K562 (cell line): ENCODE results near the gene NPDC1. TPM values are rescaled to one million over a fixed set of nuclear protein-coding genes. Genes with fewer than 3 reads are reported as not detected.

Source experiments
- BCOR ChIP-seq: fragments of 450-650 bp; IDR thresholded peaks from 2 replicates; pipeline ENCODE4 v1.6.1; 2016
- CREB3 ChIP-seq: fragments of 450-650 bp; conservative IDR thresholded peaks from 2 replicates; pipeline ENCODE4 v1.6.1; 2016; ENCODE audit warnings: missing genetic modification characterization, low read depth, mild to moderate bottlenecking, missing compliant biosample characterization, moderate library complexity
- CTBP1 ChIP-seq: fragments of 450-650 bp; IDR thresholded peaks from 2 replicates; pipeline ENCODE4 v1.6.1; 2016; ENCODE audit warnings: borderline replicate concordance
- ELF1 ChIP-seq: fragments of 200-800 bp; sonication (Bioruptor generic); IDR thresholded peaks from 2 replicates; pipeline ENCODE4 v1.6.1; 2016; ENCODE audit warnings: missing genetic modification characterization, missing compliant biosample characterization
- ID3 ChIP-seq, 2 experiments: fragments of 250-450 bp in 1 of 2; fragments of 450-650 bp in 1 of 2; sonication (Bioruptor Pico) in 1 of 2; IDR thresholded peaks; 2 replicates each; pipeline versions ENCODE4 v1.6.1 to v1.8.0; 2016 to 2021; ENCODE audit warnings: mild to moderate bottlenecking in 2 of 2, moderate library complexity in 2 of 2, missing compliant biosample characterization in 1 of 2, missing genetic modification characterization in 1 of 2
- MECOM ChIP-seq: fragments of 250-450 bp; sonication (Bioruptor Pico); IDR thresholded peaks from 2 replicates; pipeline ENCODE4 v1.8.0; 2022; ENCODE audit warnings: inconsistent platforms
- NRF1 ChIP-seq, 2 experiments: fragments of 450-650 bp; IDR thresholded peaks in 1 of 2; conservative IDR thresholded peaks in 1 of 2; 2 replicates each; pipeline ENCODE4 v1.6.1; 2014; ENCODE audit warnings: mild to moderate bottlenecking in 2 of 2
- POLR2H ChIP-seq: IDR thresholded peaks from 2 replicates; pipeline ENCODE4 v1.6.1; 2016; ENCODE audit warnings: missing genetic modification characterization, low read depth, mild to moderate bottlenecking, control low read depth, missing compliant biosample characterization, moderate library complexity
- TAF1 ChIP-seq: IDR thresholded peaks from 2 replicates; pipeline ENCODE4 v1.6.1; 2011; ENCODE audit warnings: mild to moderate bottlenecking, low read length, moderate library complexity; ENCODE audit not compliant: insufficient read depth, control insufficient read depth, severe bottlenecking; ENCODE audit errors: extremely low read depth
- ZC3H8 ChIP-seq: fragments of 450-650 bp; IDR thresholded peaks from 2 replicates; pipeline ENCODE4 v1.6.1; 2017
- ZNF175 ChIP-seq: fragments of 200-800 bp; sonication (Bioruptor generic); IDR thresholded peaks from 2 replicates; pipeline ENCODE4 v1.6.1; 2016; ENCODE audit warnings: low read depth, mild to moderate bottlenecking, missing genetic modification characterization, missing compliant biosample characterization
- ZNF507 ChIP-seq: conservative IDR thresholded peaks from 2 replicates; pipeline ENCODE4 v1.6.1; 2017; ENCODE audit warnings: missing genetic modification characterization, missing compliant biosample characterization
- ZNF778 ChIP-seq: fragments of 450-650 bp; formaldehyde crosslinking; IDR thresholded peaks from 2 replicates; pipeline ENCODE4 v1.4.0; 2020; ENCODE audit warnings: mild to moderate bottlenecking, moderate library complexity
- polyA plus RNA-seq, 8 experiments: library from polyadenylated mRNA; depleted of rRNA in 4 of 8; stranded (reverse) in 5 of 8; unstranded in 3 of 8; fragments of >200 nt; fragmentation: Nextera tagmentation in 2 of 8; fragmentation: Illumina TruSeq in 1 of 8; extraction: Ambion mirVana in 2 of 8; extraction: Trizol in 1 of 8; gene quantifications; 2 replicates each; pipeline versions ENCODE4 v1.2.1 to v1.2.3, GENCODE V29; 2011 to 2014; ENCODE audit warnings: inconsistent platforms in 1 of 8, missing spikeins in 1 of 8
- total RNA-seq, 7 experiments: library from RNA; depleted of rRNA in 6 of 7; stranded (reverse); fragments of >200 nt in 6 of 7; fragmentation: Illumina TruSeq in 2 of 7; extraction: Trizol in 2 of 7; gene quantifications; 2 replicates each; pipeline versions ENCODE4 v1.2.1 to v1.2.3, GENCODE V29; 2011 to 2021; ENCODE audit warnings: low replicate concordance in 1 of 7
- TF ChIP-seq, protein P1 (sequence below), 2 experiments: fragments of 200-800 bp in 1 of 2; sonication (Bioruptor generic) in 1 of 2; sonication (generic) in 1 of 2; formaldehyde crosslinking in 1 of 2; IDR thresholded peaks in 1 of 2; conservative IDR thresholded peaks in 1 of 2; 2 replicates each; pipeline versions ENCODE4 v1.5.0 to v1.6.1; 2016 to 2020; ENCODE audit warnings: missing compliant biosample characterization in 1 of 2, missing genetic modification characterization in 1 of 2, missing genetic modification reagents in 1 of 2
- TF ChIP-seq, protein P2 (sequence below): fragments of 450-650 bp; IDR thresholded peaks from 2 replicates; pipeline ENCODE4 v1.7.0; 2016; ENCODE audit warnings: borderline replicate concordance

NPDC1 gene
- total and polyA plus RNA-seq, 9 of the 15 experiments (the other 6 are each of a cell fraction or from before 2014, with no cell fraction given) = 0.06 to 2.1 (median 0.53) TPM; not detected in 3

DNA sequence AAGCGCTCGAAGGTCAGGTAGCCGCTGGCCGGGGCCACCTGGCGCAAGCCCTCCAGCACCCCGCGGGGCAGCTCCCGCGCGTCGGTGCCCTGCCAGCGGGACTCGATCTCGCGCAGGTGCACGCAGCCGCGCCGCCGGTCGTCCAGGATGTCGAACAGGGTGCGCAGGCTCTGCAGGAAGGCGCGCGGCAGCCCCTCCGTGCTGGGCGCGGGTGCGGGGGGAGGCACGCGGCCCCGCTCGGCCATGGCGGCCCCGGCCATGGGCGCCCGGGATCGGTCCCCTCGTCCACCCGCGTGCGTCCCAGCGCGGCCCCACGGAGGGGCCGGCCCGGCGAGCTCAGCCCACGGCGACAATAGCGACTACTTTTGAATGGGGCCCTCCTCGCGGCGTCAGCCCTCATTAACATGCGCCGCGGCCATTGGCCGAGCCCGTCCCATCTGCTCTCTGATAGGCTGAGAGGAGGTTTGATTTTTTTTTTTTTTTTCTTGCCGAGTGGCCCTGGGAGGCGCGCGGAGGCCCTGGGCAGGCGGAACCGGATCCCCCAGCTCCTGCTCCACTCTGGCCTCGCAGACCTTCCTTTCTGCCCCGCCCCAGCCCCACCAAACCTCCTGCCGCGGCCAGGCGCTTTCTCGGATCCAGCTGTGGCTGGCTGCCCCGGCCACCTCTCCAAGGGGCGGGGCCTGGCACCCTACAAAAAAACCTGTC, 24.4 kb upstream of the NPDC1 start, which contains the start of gene SAPCD2 (continued):
- TF ChIP-seq CREB3 (tag) = no peak
- TF ChIP-seq MECOM (CRISPR knock-in tag) = no peak
- TF ChIP-seq, protein P1, sequence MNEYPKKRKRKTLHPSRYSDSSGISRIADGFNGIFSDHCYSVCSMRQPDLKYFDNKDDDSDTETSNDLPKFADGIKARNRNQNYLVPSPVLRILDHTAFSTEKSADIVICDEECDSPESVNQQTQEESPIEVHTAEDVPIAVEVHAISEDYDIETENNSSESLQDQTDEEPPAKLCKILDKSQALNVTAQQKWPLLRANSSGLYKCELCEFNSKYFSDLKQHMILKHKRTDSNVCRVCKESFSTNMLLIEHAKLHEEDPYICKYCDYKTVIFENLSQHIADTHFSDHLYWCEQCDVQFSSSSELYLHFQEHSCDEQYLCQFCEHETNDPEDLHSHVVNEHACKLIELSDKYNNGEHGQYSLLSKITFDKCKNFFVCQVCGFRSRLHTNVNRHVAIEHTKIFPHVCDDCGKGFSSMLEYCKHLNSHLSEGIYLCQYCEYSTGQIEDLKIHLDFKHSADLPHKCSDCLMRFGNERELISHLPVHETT (CRISPR knock-in tag; conservative IDR thresholded peaks at IDR 0.05 in 1 of 2, IDR thresholded peaks at IDR 0.05 in 1 of 2) = peak in 1 of 2 experiments; percentile 68; a peak in 1 of 4 replicates
- TF ChIP-seq, protein P2, sequence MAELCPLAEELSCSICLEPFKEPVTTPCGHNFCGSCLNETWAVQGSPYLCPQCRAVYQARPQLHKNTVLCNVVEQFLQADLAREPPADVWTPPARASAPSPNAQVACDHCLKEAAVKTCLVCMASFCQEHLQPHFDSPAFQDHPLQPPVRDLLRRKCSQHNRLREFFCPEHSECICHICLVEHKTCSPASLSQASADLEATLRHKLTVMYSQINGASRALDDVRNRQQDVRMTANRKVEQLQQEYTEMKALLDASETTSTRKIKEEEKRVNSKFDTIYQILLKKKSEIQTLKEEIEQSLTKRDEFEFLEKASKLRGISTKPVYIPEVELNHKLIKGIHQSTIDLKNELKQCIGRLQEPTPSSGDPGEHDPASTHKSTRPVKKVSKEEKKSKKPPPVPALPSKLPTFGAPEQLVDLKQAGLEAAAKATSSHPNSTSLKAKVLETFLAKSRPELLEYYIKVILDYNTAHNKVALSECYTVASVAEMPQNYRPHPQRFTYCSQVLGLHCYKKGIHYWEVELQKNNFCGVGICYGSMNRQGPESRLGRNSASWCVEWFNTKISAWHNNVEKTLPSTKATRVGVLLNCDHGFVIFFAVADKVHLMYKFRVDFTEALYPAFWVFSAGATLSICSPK = no peak
- TF ChIP-seq ELF1 (tag) = peak; percentile 42; the same call in 1 of the 2 replicates
- TF ChIP-seq TAF1 = peak; percentile 73
- TF ChIP-seq POLR2H (tag) = no peak
- TF ChIP-seq ZC3H8 = no peak
- TF ChIP-seq ZNF175 (CRISPR knock-in tag) = no peak
- peak; percentile 85 to 88 for TF ChIP-seq NRF1 (conservative IDR thresholded peaks at IDR 0.05 in 1 of 2, IDR thresholded peaks at IDR 0.05 in 1 of 2)
- no peak for TF ChIP-seq ID3 (CRISPR knock-in tag; IDR thresholded peaks at IDR 0.05)
- 0 out of 2 replicates have a peak, but pooled peaks have one; percentile 16 for TF ChIP-seq ID3 (tag; IDR thresholded peaks at IDR 0.05)
- no peak for TF ChIP-seq ZNF778 (CRISPR knock-in tag)
- TF ChIP-seq CTBP1 = peak; percentile 61; the same call in 1 of the 2 replicates
- TF ChIP-seq ZNF507 (tag) = no peak
- peak; percentile 66; the same call in 1 of the 2 replicates for TF ChIP-seq BCOR
